K562 (cell line): ENCODE data around the gene CRABP2. TPM values are rescaled to one million over a fixed set of nuclear protein-coding genes. Genes with fewer than 3 reads are reported as not detected.

Experiments
- BRF1 ChIP-seq: IDR thresholded peaks from 3 replicates; pipeline ENCODE4 v1.6.1; 2011; ENCODE audit warnings: borderline replicate concordance, mild to moderate bottlenecking; ENCODE audit not compliant: insufficient read length; ENCODE audit errors: extremely low read depth
- CEBPB ChIP-seq: fragments of 450-650 bp; IDR thresholded peaks from 2 replicates; pipeline ENCODE4 v1.6.1; 2016; ENCODE audit warnings: missing genetic modification characterization, missing compliant biosample characterization
- E2F1 ChIP-seq: sonication (generic); formaldehyde crosslinking; IDR thresholded peaks from 2 replicates; pipeline ENCODE4 v1.8.1; 2023; ENCODE audit warnings: mild to moderate bottlenecking, missing genetic modification reagents, moderate library complexity
- EGR1 ChIP-seq: fragments of 450-650 bp; conservative IDR thresholded peaks from 2 replicates; pipeline ENCODE4 v1.6.1; 2017; ENCODE audit warnings: mild to moderate bottlenecking
- MITF ChIP-seq: IDR thresholded peaks from 2 replicates; pipeline ENCODE4 v1.6.1; 2014; ENCODE audit warnings: antibody characterized with exemption
- POLR2G ChIP-seq: fragments of 200-400 bp; formaldehyde crosslinking; IDR thresholded peaks from 2 replicates; pipeline ENCODE4 v1.6.1; 2017; ENCODE audit warnings: low read depth, mild to moderate bottlenecking, antibody characterized with exemption, low read length, moderate library complexity
- RBFOX2 ChIP-seq: fragments of 200-400 bp; formaldehyde crosslinking; IDR thresholded peaks from 2 replicates; pipeline ENCODE4 v1.6.1; 2017; ENCODE audit warnings: low read depth, mild to moderate bottlenecking, low read length, moderate library complexity
- REST ChIP-seq, 2 experiments: fragments of 450-650 bp; formaldehyde crosslinking in 1 of 2; IDR thresholded peaks; 2 replicates each; pipeline versions ENCODE4 v1.4.0 to v1.6.1; 2014 to 2020; ENCODE audit warnings: mild to moderate bottlenecking in 2 of 2, borderline replicate concordance in 1 of 2, low read depth in 1 of 2
- SPI1 ChIP-seq: IDR thresholded peaks from 2 replicates; pipeline ENCODE4 v1.6.1; 2011; ENCODE audit warnings: low read depth, low read length, control low read depth, borderline replicate concordance
- XRCC5 ChIP-seq: fragments of 200-400 bp; formaldehyde crosslinking; IDR thresholded peaks from 2 replicates; pipeline ENCODE4 v1.6.1; 2017; ENCODE audit warnings: low read depth, mild to moderate bottlenecking, low read length
- ZBTB33 ChIP-seq: sonication (generic); formaldehyde crosslinking; IDR thresholded peaks from 2 replicates; pipeline ENCODE4 v1.8.1; 2023; ENCODE audit warnings: mild to moderate bottlenecking, missing genetic modification reagents
- ZNF584 ChIP-seq: fragments of 200-800 bp; sonication (Bioruptor generic); IDR thresholded peaks from 2 replicates; pipeline ENCODE4 v1.6.1; 2016; ENCODE audit warnings: low read depth, mild to moderate bottlenecking, missing genetic modification characterization, missing compliant biosample characterization
- ZZZ3 ChIP-seq: fragments of 450-650 bp; IDR thresholded peaks from 2 replicates; pipeline ENCODE4 v1.6.1; 2016; ENCODE audit warnings: antibody characterized with exemption, mild to moderate bottlenecking, moderate library complexity
- polyA plus RNA-seq, 8 experiments: library from polyadenylated mRNA; depleted of rRNA in 4 of 8; stranded (reverse) in 5 of 8; unstranded in 3 of 8; fragments of >200 nt; fragmentation: Nextera tagmentation in 2 of 8; fragmentation: Illumina TruSeq in 1 of 8; extraction: Ambion mirVana in 2 of 8; extraction: Trizol in 1 of 8; gene quantifications; 2 replicates each; pipeline versions ENCODE4 v1.2.1 to v1.2.3, GENCODE V29; 2011 to 2014; ENCODE audit warnings: inconsistent platforms in 1 of 8, missing spikeins in 1 of 8
- total RNA-seq, 7 experiments: library from RNA; depleted of rRNA in 6 of 7; stranded (reverse); fragments of >200 nt in 6 of 7; fragmentation: Illumina TruSeq in 2 of 7; extraction: Trizol in 2 of 7; gene quantifications; 2 replicates each; pipeline versions ENCODE4 v1.2.1 to v1.2.3, GENCODE V29; 2011 to 2021; ENCODE audit warnings: low replicate concordance in 1 of 7

CRABP2 gene
- total and polyA plus RNA-seq, 9 of the 15 experiments (the other 6 are each of a cell fraction or from before 2014, with no cell fraction given): 0.30 to 2.5 (median 0.82) TPM

DNA sequence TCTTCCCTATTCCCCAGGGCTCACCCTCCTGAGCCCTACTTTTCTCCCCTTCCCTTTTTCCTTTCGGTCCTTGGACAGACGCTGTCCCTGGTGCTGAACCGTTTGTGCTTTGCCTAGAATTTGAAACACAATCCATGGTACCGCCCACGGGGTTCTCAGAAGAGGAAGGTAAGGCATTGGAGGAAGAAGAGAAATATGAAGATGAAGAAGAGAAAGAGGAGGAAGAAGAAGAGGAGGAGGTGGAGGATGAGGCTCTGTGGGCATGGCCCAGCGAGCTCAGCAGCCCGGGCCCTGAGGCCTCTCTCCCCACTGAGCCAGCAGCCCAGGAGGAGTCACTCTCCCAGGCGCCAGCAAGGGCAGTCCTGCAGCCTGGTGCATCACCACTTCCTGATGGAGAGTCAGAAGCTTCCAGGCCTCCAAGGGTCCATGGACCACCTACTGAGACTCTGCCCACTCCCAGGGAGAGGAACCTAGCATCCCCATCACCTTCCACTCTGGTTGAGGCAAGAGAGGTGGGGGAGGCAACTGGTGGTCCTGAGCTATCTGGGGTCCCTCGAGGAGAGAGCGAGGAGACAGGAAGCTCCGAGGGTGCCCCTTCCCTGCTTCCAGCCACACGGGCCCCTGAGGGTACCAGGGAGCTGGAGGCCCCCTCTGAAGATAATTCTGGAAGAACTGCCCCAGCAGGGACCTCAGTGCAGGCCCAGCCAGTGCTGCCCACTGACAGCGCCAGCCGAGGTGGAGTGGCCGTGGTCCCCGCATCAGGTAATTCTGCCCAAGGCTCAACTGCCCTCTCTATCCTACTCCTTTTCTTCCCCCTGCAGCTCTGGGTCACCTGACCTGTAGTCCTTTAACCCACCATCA, 53.0 kb downstream of the CRABP2 start (continued):
- peak; percentile 41; the same call in 1 of the 2 replicates for TF ChIP-seq ZBTB33 (CRISPR knock-in tag)
- TF ChIP-seq RBFOX2: peak; percentile 56
- no peak for TF ChIP-seq BRF1
- TF ChIP-seq REST (IDR thresholded peaks at IDR 0.05; ENCODE audit: borderline replicate concordance): peak; percentile 98
- peak; percentile 89 for TF ChIP-seq REST (CRISPR knock-in tag; IDR thresholded peaks at IDR 0.05; ENCODE audit: low read depth)
- no peak for TF ChIP-seq ZZZ3
- 0 out of 2 replicates have a peak, but pooled peaks have one; percentile 41 for TF ChIP-seq SPI1
- peak; percentile 59 for TF ChIP-seq EGR1
- TF ChIP-seq ZNF584 (CRISPR knock-in tag): no peak
- peak; percentile 56; the same call in 1 of the 2 replicates for TF ChIP-seq POLR2G
- 0 out of 2 replicates have a peak, but pooled peaks have one; percentile 40 for TF ChIP-seq XRCC5
- no peak for TF ChIP-seq CEBPB (tag)
- TF ChIP-seq MITF: no peak
- no peak for TF ChIP-seq E2F1
